ENCODE measurements around the gene RUBCNL. TPM values are rescaled to one million over a fixed set of nuclear protein-coding genes. Genes with fewer than 3 reads are reported as not detected.

RUBCNL gene
- total RNA-seq, 4 donors from 2014 or later = 0.86 to 3.6 (median 1.4) TPM

DNA sequence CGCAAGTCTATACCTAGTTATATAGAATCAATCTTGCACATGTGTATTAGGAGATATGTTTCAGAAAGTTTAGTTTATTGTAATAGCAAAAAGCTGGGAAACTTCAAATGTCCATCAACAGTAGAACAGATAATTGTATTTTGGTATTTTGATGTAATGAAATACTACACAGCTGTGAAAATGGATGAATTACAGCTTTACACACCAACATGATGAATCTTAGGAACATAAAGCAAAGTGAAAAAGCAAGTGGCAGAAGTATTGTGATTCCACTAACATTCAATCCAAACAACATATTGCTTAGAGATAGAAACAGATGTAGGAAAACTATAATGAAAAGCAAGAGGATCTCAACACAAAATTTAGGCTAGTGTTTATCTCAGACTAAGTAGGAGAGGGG is 72.5 kb downstream of the RUBCNL start:
- Histone ChIP-seq H3K4me3 (no peak overlapping the region), H3K27ac (replicated peaks in 1 of 4) (no peak overlapping the region), H3K9me3 (no peaks in the 10 kb centered on the region), H3K27me3 (no peaks in the 10 kb centered on the region), H3K36me3 (no peaks in the 10 kb centered on the region), H3K4me1 (no peaks in the 10 kb centered on the region)
- WGBS = 92% methylated on average over 1 of the region's 1 CpG
- no peak for TF ChIP-seq EP300 (IDR thresholded peaks at IDR 0.05)
- TF ChIP-seq CTCF (IDR thresholded peaks at IDR 0.05) = no peak
- TF ChIP-seq POLR2AphosphoS5 (IDR thresholded peaks at IDR 0.05) = no peak
- no peak for TF ChIP-seq POLR2A (IDR thresholded peaks at IDR 0.05; ENCODE audit: low read depth)
- no peak for DNase-seq (ENCODE audit: extremely low spot score)
- intact Hi-C loops (cut with DNase I) = no loop called here

GRCh38 chr13:46313432-46314257 is 73.4 kb downstream of the RUBCNL start:
- Histone ChIP-seq H3K27ac (replicated peaks in 1 of 4) (no peak overlapping the region), H3K4me1 (no peaks in the 10 kb centered on the region), H3K9me3 (no peaks in the 10 kb centered on the region), H3K4me3 (no peak overlapping the region), H3K36me3 (no peaks in the 10 kb centered on the region), H3K27me3 (no peaks in the 10 kb centered on the region)
- 82% methylated on average over 6 of the region's 6 CpGs for WGBS
- no peak for DNase-seq (ENCODE audit: extremely low spot score)
- TF ChIP-seq POLR2A (IDR thresholded peaks at IDR 0.05; ENCODE audit: low read depth) (no peak), EP300 (IDR thresholded peaks at IDR 0.05) (no peak), CTCF (IDR thresholded peaks at IDR 0.05) (no peak), POLR2AphosphoS5 (IDR thresholded peaks at IDR 0.05) (no peak)
- intact Hi-C loops (cut with DNase I) = no loop called here

- DNase-seq (ENCODE audit: extremely low spot score) = no peak
- Histone ChIP-seq H3K36me3 (no peaks in the 10 kb centered on the region), H3K4me1 (no peaks in the 10 kb centered on the region), H3K27me3 (no peaks in the 10 kb centered on the region), H3K27ac (replicated peaks in 1 of 4) (no peak overlapping the region), H3K9me3 (no peaks in the 10 kb centered on the region), H3K4me3 (no peak overlapping the region)
- WGBS = 56% methylated on average over 1 of the region's 1 CpG
- intact Hi-C loops (cut with DNase I) = no loop called here
- TF ChIP-seq EP300 (IDR thresholded peaks at IDR 0.05) (no peak), POLR2A (IDR thresholded peaks at IDR 0.05; ENCODE audit: low read depth) (no peak), POLR2AphosphoS5 (IDR thresholded peaks at IDR 0.05) (no peak), CTCF (IDR thresholded peaks at IDR 0.05) (no peak)
These were observed 74.0 kb downstream of the RUBCNL start for GRCh38 chr13:46313024-46313423.

GRCh38 chr13:46311217-46311616 is 75.8 kb downstream of the RUBCNL start:
- intact Hi-C loops (cut with DNase I) = no loop called here
- 88% methylated on average over 2 of the region's 2 CpGs for WGBS
- H3K36me3 ChIP-seq = no peaks in the 10 kb centered on the region

More at GRCh38 chr13:46311217-46311616, 75.8 kb downstream of the RUBCNL start:
- no peaks in the 10 kb centered on the region for H3K27me3 ChIP-seq
- TF ChIP-seq POLR2A (IDR thresholded peaks at IDR 0.05; ENCODE audit: low read depth) (no peak), EP300 (IDR thresholded peaks at IDR 0.05) (no peak), CTCF (IDR thresholded peaks at IDR 0.05) (no peak), POLR2AphosphoS5 (IDR thresholded peaks at IDR 0.05) (no peak)
- H3K4me1 ChIP-seq = no peaks in the 10 kb centered on the region
- no peaks in the 10 kb centered on the region for H3K9me3 ChIP-seq
- no peak for DNase-seq (ENCODE audit: extremely low spot score)
- H3K27ac ChIP-seq (replicated peaks in 1 of 4) = no peak overlapping the region
- no peak overlapping the region for H3K4me3 ChIP-seq
